ENCODE measurements around the gene PRKN. TPM values are rescaled to one million over a fixed set of nuclear protein-coding genes. Genes with fewer than 3 reads are reported as not detected.

The PRKN gene
- polyA plus RNA-seq, 1 donor from 2014 or later = 1.2 TPM

DNA sequence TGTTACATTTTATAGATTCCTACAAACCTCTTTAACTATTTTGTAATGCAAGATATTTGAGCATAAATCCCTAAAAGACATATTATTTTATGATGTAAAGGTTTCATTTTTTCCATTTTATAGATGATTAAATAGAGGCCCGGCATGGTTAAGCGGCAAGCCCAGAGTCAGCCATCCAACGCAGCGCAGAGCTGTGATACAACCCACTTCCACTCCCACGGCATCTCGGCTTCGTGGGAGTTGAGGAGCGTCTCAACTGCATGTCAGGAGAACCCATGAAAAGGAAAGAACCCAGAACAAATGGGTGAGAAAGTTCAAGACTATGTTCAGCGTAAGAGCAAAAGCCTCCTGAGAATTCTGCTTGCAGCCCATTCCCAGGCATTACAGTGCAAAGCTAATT, 488.2 kb downstream of the PRKN start:
- H2AFZ ChIP-seq (ENCODE audit: low read depth, low read length) = no peak overlapping the region
- no peak overlapping the region for H3K27ac ChIP-seq (ENCODE audit: low read length)
- no peak overlapping the region for H3K9ac ChIP-seq (ENCODE audit: low read length)
- H3K4me3 ChIP-seq (ENCODE audit: low read length) = no peak overlapping the region
- no peaks in the 10 kb centered on the region for H3F3A ChIP-seq (ENCODE audit: insufficient read depth, low read length, poor library complexity, severe bottlenecking)
- H3K9me3 ChIP-seq (ENCODE audit: low read length) = no peaks in the 10 kb centered on the region
- H3K4me2 ChIP-seq (ENCODE audit: low read length) = no peak overlapping the region
- no peaks in the 10 kb centered on the region for H3K79me2 ChIP-seq (replicated peaks; ENCODE audit: insufficient read depth, low read length)
- no peak for TF ChIP-seq EP300 (conservative IDR thresholded peaks at IDR 0.05; ENCODE audit: poor library complexity, severe bottlenecking)
- TF ChIP-seq POLR2AphosphoS5 (IDR thresholded peaks at IDR 0.05) = no peak
- no peak for TF ChIP-seq MXI1 (conservative IDR thresholded peaks at IDR 0.05; ENCODE audit: poor library complexity, severe bottlenecking)
- TF ChIP-seq RAD21 (conservative IDR thresholded peaks at IDR 0.05) = no peak
- TF ChIP-seq, protein P1, sequence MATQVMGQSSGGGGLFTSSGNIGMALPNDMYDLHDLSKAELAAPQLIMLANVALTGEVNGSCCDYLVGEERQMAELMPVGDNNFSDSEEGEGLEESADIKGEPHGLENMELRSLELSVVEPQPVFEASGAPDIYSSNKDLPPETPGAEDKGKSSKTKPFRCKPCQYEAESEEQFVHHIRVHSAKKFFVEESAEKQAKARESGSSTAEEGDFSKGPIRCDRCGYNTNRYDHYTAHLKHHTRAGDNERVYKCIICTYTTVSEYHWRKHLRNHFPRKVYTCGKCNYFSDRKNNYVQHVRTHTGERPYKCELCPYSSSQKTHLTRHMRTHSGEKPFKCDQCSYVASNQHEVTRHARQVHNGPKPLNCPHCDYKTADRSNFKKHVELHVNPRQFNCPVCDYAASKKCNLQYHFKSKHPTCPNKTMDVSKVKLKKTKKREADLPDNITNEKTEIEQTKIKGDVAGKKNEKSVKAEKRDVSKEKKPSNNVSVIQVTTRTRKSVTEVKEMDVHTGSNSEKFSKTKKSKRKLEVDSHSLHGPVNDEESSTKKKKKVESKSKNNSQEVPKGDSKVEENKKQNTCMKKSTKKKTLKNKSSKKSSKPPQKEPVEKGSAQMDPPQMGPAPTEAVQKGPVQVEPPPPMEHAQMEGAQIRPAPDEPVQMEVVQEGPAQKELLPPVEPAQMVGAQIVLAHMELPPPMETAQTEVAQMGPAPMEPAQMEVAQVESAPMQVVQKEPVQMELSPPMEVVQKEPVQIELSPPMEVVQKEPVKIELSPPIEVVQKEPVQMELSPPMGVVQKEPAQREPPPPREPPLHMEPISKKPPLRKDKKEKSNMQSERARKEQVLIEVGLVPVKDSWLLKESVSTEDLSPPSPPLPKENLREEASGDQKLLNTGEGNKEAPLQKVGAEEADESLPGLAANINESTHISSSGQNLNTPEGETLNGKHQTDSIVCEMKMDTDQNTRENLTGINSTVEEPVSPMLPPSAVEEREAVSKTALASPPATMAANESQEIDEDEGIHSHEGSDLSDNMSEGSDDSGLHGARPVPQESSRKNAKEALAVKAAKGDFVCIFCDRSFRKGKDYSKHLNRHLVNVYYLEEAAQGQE (IDR thresholded peaks at IDR 0.05; ENCODE audit: borderline replicate concordance) = no peak
- TF ChIP-seq EZH2 (IDR thresholded peaks at IDR 0.05; ENCODE audit: borderline replicate concordance, insufficient read depth, low read length, poor library complexity, severe bottlenecking) = no peak
- no peak for TF ChIP-seq TAF1 (IDR thresholded peaks at IDR 0.05; ENCODE audit: low read depth)
- TF ChIP-seq, protein P2, sequence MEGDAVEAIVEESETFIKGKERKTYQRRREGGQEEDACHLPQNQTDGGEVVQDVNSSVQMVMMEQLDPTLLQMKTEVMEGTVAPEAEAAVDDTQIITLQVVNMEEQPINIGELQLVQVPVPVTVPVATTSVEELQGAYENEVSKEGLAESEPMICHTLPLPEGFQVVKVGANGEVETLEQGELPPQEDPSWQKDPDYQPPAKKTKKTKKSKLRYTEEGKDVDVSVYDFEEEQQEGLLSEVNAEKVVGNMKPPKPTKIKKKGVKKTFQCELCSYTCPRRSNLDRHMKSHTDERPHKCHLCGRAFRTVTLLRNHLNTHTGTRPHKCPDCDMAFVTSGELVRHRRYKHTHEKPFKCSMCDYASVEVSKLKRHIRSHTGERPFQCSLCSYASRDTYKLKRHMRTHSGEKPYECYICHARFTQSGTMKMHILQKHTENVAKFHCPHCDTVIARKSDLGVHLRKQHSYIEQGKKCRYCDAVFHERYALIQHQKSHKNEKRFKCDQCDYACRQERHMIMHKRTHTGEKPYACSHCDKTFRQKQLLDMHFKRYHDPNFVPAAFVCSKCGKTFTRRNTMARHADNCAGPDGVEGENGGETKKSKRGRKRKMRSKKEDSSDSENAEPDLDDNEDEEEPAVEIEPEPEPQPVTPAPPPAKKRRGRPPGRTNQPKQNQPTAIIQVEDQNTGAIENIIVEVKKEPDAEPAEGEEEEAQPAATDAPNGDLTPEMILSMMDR (IDR thresholded peaks at IDR 0.05; ENCODE audit: poor library complexity, severe bottlenecking) = no peak
- H3K9me2 ChIP-seq (ENCODE audit: insufficient read depth, low read length) = no peaks in the 10 kb centered on the region
- no peaks in the 10 kb centered on the region for H3K36me3 ChIP-seq (ENCODE audit: insufficient read depth, low read length)
- H3K27me3 ChIP-seq (ENCODE audit: insufficient read depth, low read depth, low read length) = no peaks in the 10 kb centered on the region
- H4K20me1 ChIP-seq (ENCODE audit: insufficient read depth) = no peaks in the 10 kb centered on the region

DNA sequence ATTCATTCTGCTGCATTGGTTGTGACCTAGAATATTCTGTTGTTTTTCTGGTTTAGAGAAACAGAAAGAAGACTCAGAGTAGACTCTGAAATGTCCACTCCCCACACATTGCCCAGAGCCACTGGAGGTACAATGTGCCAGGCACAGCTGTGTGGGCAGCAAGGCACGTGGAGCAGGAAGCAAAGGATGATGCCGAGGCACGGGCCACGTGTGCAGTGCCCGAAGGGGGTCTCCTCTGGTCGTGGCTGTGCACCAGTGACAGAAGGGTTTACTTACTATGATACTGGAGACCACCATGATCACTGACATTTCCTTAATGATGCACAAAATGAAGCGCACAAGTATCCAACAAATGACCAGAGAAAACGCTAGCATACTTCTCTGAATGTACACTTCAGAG, 488.9 kb downstream of the PRKN start:
- Histone ChIP-seq H3K9me2 (ENCODE audit: insufficient read depth, low read length) (no peaks in the 10 kb centered on the region), H3F3A (ENCODE audit: insufficient read depth, low read length, poor library complexity, severe bottlenecking) (no peaks in the 10 kb centered on the region), H3K9me3 (ENCODE audit: low read length) (no peaks in the 10 kb centered on the region), H3K9ac (ENCODE audit: low read length) (no peak overlapping the region), H2AFZ (ENCODE audit: low read depth, low read length) (no peak overlapping the region), H4K20me1 (ENCODE audit: insufficient read depth) (no peaks in the 10 kb centered on the region), H3K27ac (ENCODE audit: low read length) (no peak overlapping the region), H3K36me3 (ENCODE audit: insufficient read depth, low read length) (no peaks in the 10 kb centered on the region), H3K4me2 (ENCODE audit: low read length) (no peak overlapping the region), H3K79me2 (replicated peaks; ENCODE audit: insufficient read depth, low read length) (no peaks in the 10 kb centered on the region), H3K27me3 (ENCODE audit: insufficient read depth, low read depth, low read length) (no peaks in the 10 kb centered on the region), H3K4me3 (ENCODE audit: low read length) (no peak overlapping the region)
- TF ChIP-seq SMC3 (conservative IDR thresholded peaks at IDR 0.05; ENCODE audit: poor library complexity) = no peak
- TF ChIP-seq, protein P1 (IDR thresholded peaks at IDR 0.05; ENCODE audit: borderline replicate concordance) = no peak
- TF ChIP-seq, protein P2 (IDR thresholded peaks at IDR 0.05; ENCODE audit: poor library complexity, severe bottlenecking) = no peak
- no peak for TF ChIP-seq EZH2 (IDR thresholded peaks at IDR 0.05; ENCODE audit: borderline replicate concordance, insufficient read depth, low read length, poor library complexity, severe bottlenecking)

Measured in neural cell (in vitro differentiated cells).